Gastrocnemius medialis (tissue), 4 donors: ENCODE measurements around the gene PICK1. TPM values are rescaled to one million over a fixed set of nuclear protein-coding genes. Genes with fewer than 3 reads are reported as not detected.

ENCODE experiments used
- ATAC-seq, 2 donors: fragments of 150-250 bp; one replicate each; pipeline ENCODE4 v1.9.1; 2016
- DNase-seq, 2 donors: peaks; one replicate each; pipeline ENCODE4 v3.0.0-alpha.2; 2019
- H3K27ac ChIP-seq, 4 donors: fragments of 200-600 bp; sonication (generic); 1 replicate in 1 of 4; 2 replicates in 3 of 4; pipeline ENCODE4 v1.5.1; 2016 to 2018; ENCODE audit warnings: mild to moderate bottlenecking in 2 of 4, moderate library complexity in 1 of 4
- H3K27me3 ChIP-seq, 3 donors: fragments of 200-600 bp; sonication (generic) in 2 of 3; 1 replicate in 1 of 3; 2 replicates in 2 of 3; pipeline versions ENCODE4 v1.5.1 to v1.6.0; 2016 to 2019; ENCODE audit warnings: mild to moderate bottlenecking in 1 of 3, moderate library complexity in 1 of 3
- H3K36me3 ChIP-seq, 2 donors: fragments of 200-600 bp; sonication (generic) in 1 of 2; one replicate each; pipeline ENCODE4 v1.5.1; 2017 to 2018
- H3K4me1 ChIP-seq, 2 donors: fragments of 200-600 bp; sonication (generic) in 1 of 2; one replicate each; pipeline ENCODE4 v1.5.1; 2016 to 2017; ENCODE audit warnings: mild to moderate bottlenecking in 2 of 2
- H3K4me3 ChIP-seq, 4 donors: fragments of 200-600 bp; sonication (generic) in 3 of 4; 1 replicate in 1 of 4; 2 replicates in 3 of 4; pipeline ENCODE4 v1.5.1; 2016 to 2019; ENCODE audit warnings: mild to moderate bottlenecking in 2 of 4
- H3K9me3 ChIP-seq, 3 donors: fragments of 200-600 bp; sonication (generic) in 2 of 3; 1 replicate in 1 of 3; 2 replicates in 2 of 3; pipeline ENCODE4 v1.5.1; 2016 to 2019
- CTCF ChIP-seq, 5 experiments: fragments of 450-650 bp in 3 of 5; fragments of 200-600 bp in 2 of 5; sonication (generic) in 2 of 5; IDR thresholded peaks in 4 of 5; conservative IDR thresholded peaks in 1 of 5; 1 replicate in 4 of 5; 2 replicates in 1 of 5; pipeline ENCODE4 v1.5.1; 2016 to 2019; ENCODE audit warnings: antibody characterized with exemption in 5 of 5, mild to moderate bottlenecking in 3 of 5, moderate library complexity in 3 of 5
- POLR2A ChIP-seq, 2 donors: fragments of 450-650 bp; IDR thresholded peaks; one replicate each; pipeline ENCODE4 v1.6.1; 2017; ENCODE audit warnings: antibody characterized with exemption in 2 of 2, mild to moderate bottlenecking in 2 of 2, moderate library complexity in 2 of 2
- in situ Hi-C, 4 donors: fragments of 200-750 bp; cut with MboI; loops; one replicate each; pipeline versions ENCODE4 v1.15.0 to v1.8.0; 2017; ENCODE audit warnings: low sequenced_read_pairs in 4 of 4
- intact Hi-C: fragments of 100-400 bp; cut with DNase I; formaldehyde crosslinking; loops from one replicate; pipeline ENCODE4 v1.15.1; 2023; ENCODE audit warnings: low total_unique reads
- total RNA-seq, 4 donors: library from RNA; depleted of rRNA; stranded (reverse); fragments of >200 nt; gene quantifications; one replicate each; pipeline versions ENCODE4 v1.1.0 to v1.2.3, GENCODE V29; 2016

Gene PICK1
- total RNA-seq, 4 donors from 2014 or later, result 36.4 to 63.8 (median 50.1) TPM

GRCh38 chr22:38040953-38041759 lies 16.0 kb upstream of the PICK1 start:
- H3K4me1 ChIP-seq, result peaks cover 0 to 11% of the 10 kb centered on the region in 2 donors
- no peak for TF ChIP-seq CTCF (IDR thresholded peaks at IDR 0.05 in 4 of 5, conservative IDR thresholded peaks at IDR 0.05 in 1 of 5)
- no peak for TF ChIP-seq POLR2A (IDR thresholded peaks at IDR 0.05)
- intact Hi-C loops (no loop called here), in situ Hi-C loops (loop anchor here in 1 of 4 donors (10.0 kb wide), 1 partner anchor 314 kb away; no protein-coding TSS in a partner anchor)
- no peak overlapping the region for H3K27ac ChIP-seq
- H3K36me3 ChIP-seq, result no peaks in the 10 kb centered on the region
- H3K27me3 ChIP-seq, result no peaks in the 10 kb centered on the region
- H3K4me3 ChIP-seq, result no peak overlapping the region
- no peaks in the 10 kb centered on the region for H3K9me3 ChIP-seq
- ATAC-seq (no peak), DNase-seq (no peak)

GRCh38 chr22:38041760-38042487 lies 15.3 kb upstream of the PICK1 start:
- DNase-seq (no peak), ATAC-seq (no peak)
- no peak for TF ChIP-seq CTCF (IDR thresholded peaks at IDR 0.05 in 4 of 5, conservative IDR thresholded peaks at IDR 0.05 in 1 of 5)
- no peaks in the 10 kb centered on the region for H3K9me3 ChIP-seq
- peaks cover 0 to 11% of the 10 kb centered on the region in 2 donors for H3K4me1 ChIP-seq
- H3K4me3 ChIP-seq, result no peak overlapping the region
- H3K27me3 ChIP-seq, result no peaks in the 10 kb centered on the region
- H3K36me3 ChIP-seq, result no peaks in the 10 kb centered on the region
- no peak overlapping the region for H3K27ac ChIP-seq
- intact Hi-C loops, result no loop called here
- in situ Hi-C loops, result loop anchor here in 1 of 4 donors (10.0 kb wide), 1 partner anchor 313 kb away; no protein-coding TSS in a partner anchor

GRCh38 chr22:38042488-38042790 lies 14.8 kb upstream of the PICK1 start:
- no peak overlapping the region for H3K27ac ChIP-seq
- no peaks in the 10 kb centered on the region for H3K27me3 ChIP-seq
- in situ Hi-C loops (loop anchor here in 1 of 4 donors (10.0 kb wide), 1 partner anchor 312 kb away; no protein-coding TSS in a partner anchor), intact Hi-C loops (no loop called here)
- H3K4me1 ChIP-seq, result peaks cover 0 to 11% of the 10 kb centered on the region in 2 donors
- no peak for TF ChIP-seq CTCF (IDR thresholded peaks at IDR 0.05 in 4 of 5, conservative IDR thresholded peaks at IDR 0.05 in 1 of 5)
- TF ChIP-seq POLR2A (IDR thresholded peaks at IDR 0.05), result no peak
- H3K4me3 ChIP-seq, result no peak overlapping the region
- DNase-seq (no peak), ATAC-seq (no peak)
- no peaks in the 10 kb centered on the region for H3K9me3 ChIP-seq
- no peaks in the 10 kb centered on the region for H3K36me3 ChIP-seq

GRCh38 chr22:38043151-38044039 lies 13.8 kb upstream of the PICK1 start:
- H3K4me3 ChIP-seq, result no peak overlapping the region
- ATAC-seq (no peak), DNase-seq (no peak)
- H3K36me3 ChIP-seq, result no peaks in the 10 kb centered on the region
- in situ Hi-C loops, result loop anchor here in 1 of 4 donors (10.0 kb wide), 1 partner anchor 311 kb away; no protein-coding TSS in a partner anchor
- peaks cover 0 to 11% of the 10 kb centered on the region in 2 donors for H3K4me1 ChIP-seq
- H3K27ac ChIP-seq, result no peak overlapping the region
- TF ChIP-seq CTCF (IDR thresholded peaks at IDR 0.05 in 4 of 5, conservative IDR thresholded peaks at IDR 0.05 in 1 of 5) (no peak), POLR2A (IDR thresholded peaks at IDR 0.05) (no peak)
- intact Hi-C loops, result no loop called here
- no peaks in the 10 kb centered on the region for H3K27me3 ChIP-seq
- H3K9me3 ChIP-seq, result no peaks in the 10 kb centered on the region
